Pulmonary artery endothelial cell (primary cell): ENCODE data around the gene NXNL1. TPM values are rescaled to one million over a fixed set of nuclear protein-coding genes. Genes with fewer than 3 reads are reported as not detected.
A peak's percentile ranks its signal among the peaks of the same experiment; 100 is the strongest.

Experiments
- DNase-seq: peaks from one replicate; pipeline ENCODE4 v3.0.0-alpha.2; 2011; ENCODE audit warnings: low read depth, low spot score
- total RNA-seq: library from RNA; depleted of rRNA; stranded (reverse); fragments of >200 nt; gene quantifications from 2 replicates; pipeline ENCODE4 v1.2.3, GENCODE V29; 2014

The NXNL1 gene
- total RNA-seq, 1 donor from 2014 or later = not detected

GRCh38 chr19:17419621-17420474 lies 40.9 kb downstream of the NXNL1 start, which contains the start of gene MVB12A:
Gene MVB12A (plus strand): TSS chr19:17420047. CDS start chr19:17420136, 89 bp downstream.
- peak; percentile 96 for DNase-seq

- no peak for DNase-seq
Measured at GRCh38 chr19:17419154-17419620, 41.5 kb downstream of the NXNL1 start.

- no peak for DNase-seq
Measured at GRCh38 chr19:17418710-17419109, 42.0 kb downstream of the NXNL1 start.

GRCh38 chr19:17415121-17415520 lies 45.6 kb downstream of the NXNL1 start:
- DNase-seq = no peak

GRCh38 chr19:17414097-17414496 lies 46.6 kb downstream of the NXNL1 start:
- DNase-seq = no peak

GRCh38 chr19:17411801-17412200 lies 48.9 kb downstream of the NXNL1 start:
- no peak for DNase-seq

- no peak for DNase-seq
Measured at GRCh38 chr19:17409990-17410389, 50.7 kb downstream of the NXNL1 start.

GRCh38 chr19:17406887-17407196 lies 53.9 kb downstream of the NXNL1 start:
- no peak for DNase-seq

GRCh38 chr19:17406046-17406886 lies 54.5 kb downstream of the NXNL1 start:
- DNase-seq = no peak

Other genes with a start within 250 kb of the NXNL1 start
- 19.1 and 19.3 TPM in 2 replicates for gene USE1, start 245.6 kb downstream of the NXNL1 start, total RNA-seq
- 2.3 and 3.4 TPM in 2 replicates for gene OCEL1, start 234.7 kb downstream of the NXNL1 start, total RNA-seq
- gene NR2F6, start 215.0 kb downstream of the NXNL1 start, total RNA-seq = 40.4 and 45.7 TPM in 2 replicates
- 5.0 and 5.7 TPM in 2 replicates for gene USHBP1, start 196.2 kb downstream of the NXNL1 start, total RNA-seq
- 126 and 150 TPM in 2 replicates for gene BABAM1, start 193.5 kb downstream of the NXNL1 start, total RNA-seq
- 1.3 and 3.0 TPM in 2 replicates for gene ANKLE1, start 179.0 kb downstream of the NXNL1 start, total RNA-seq
- 7.5 TPM in 2 replicates for gene ABHD8, start 157.5 kb downstream of the NXNL1 start, total RNA-seq
- 35.8 and 44.0 TPM in 2 replicates for gene MRPL34, start 155.1 kb downstream of the NXNL1 start, total RNA-seq
- 30.0 and 30.3 TPM in 2 replicates for gene DDA1, start 151.4 kb downstream of the NXNL1 start, total RNA-seq
- 2.0 and 4.1 TPM in 2 replicates for gene ANO8, start 126.1 kb downstream of the NXNL1 start, total RNA-seq
- gene GTPBP3, start 123.4 kb downstream of the NXNL1 start, total RNA-seq = 16.6 and 33.8 TPM in 2 replicates
- 0.21 and 0.46 TPM in 2 replicates for gene PLVAP, start 83.6 kb downstream of the NXNL1 start, total RNA-seq
- gene CCDC194, start 66.7 kb downstream of the NXNL1 start, total RNA-seq = 0.13 and 0.63 TPM in 2 replicates
- gene BST2, start 55.3 kb downstream of the NXNL1 start, total RNA-seq = 161 and 210 TPM in 2 replicates
- 36.1 and 43.0 TPM in 2 replicates for gene MVB12A, start 40.9 kb downstream of the NXNL1 start, total RNA-seq
- gene TMEM221, start 12.3 kb downstream of the NXNL1 start, total RNA-seq = 0.04 TPM in 1 of 2 replicates, not detected in the other
- gene SLC27A1, start 9.6 kb upstream of the NXNL1 start, total RNA-seq = 9.8 and 10.0 TPM in 2 replicates
- gene PGLS, start 50.7 kb upstream of the NXNL1 start, total RNA-seq = 44.6 and 45.2 TPM in 2 replicates
- gene COLGALT1, start 94.7 kb upstream of the NXNL1 start, total RNA-seq = 107 and 142 TPM in 2 replicates
- under 0.01 TPM in 1 of 2 replicates, not detected in the other for gene UNC13A, start 227.4 kb upstream of the NXNL1 start, total RNA-seq